HG03575 (cell line): ENCODE results near the gene ARHGEF9.
A peak's percentile ranks its signal among the peaks of the same experiment; 100 is the strongest.
"Not testable (repeated sequence)": the region's sequence is repeated elsewhere in the genome, so short reads cannot be mapped to it uniquely, and the experiment has no call there.

Experiments
- ATAC-seq: cut with Tn5 transposase; IDR thresholded peaks from one replicate; pipeline ENCODE4 v1.9.1; 2021; ENCODE audit not compliant: unreplicated experiment, insufficient number of reproducible peaks, low FRiP score; ENCODE audit errors: extremely low read depth

The ARHGEF9 gene

GRCh38 chrX:63784902-63785707 is at the start of gene ARHGEF9:
ARHGEF9 (minus strand) TSS chrX:63785214; CDS start chrX:63785145, 69 bp downstream.
- no peak for ATAC-seq

- not testable (repeated sequence) for ATAC-seq
These were observed 40.4 kb upstream of the ARHGEF9 start for GRCh38 chrX:63825446-63825845.

- ATAC-seq, result no peak
These were observed 33.1 kb upstream of the ARHGEF9 start for GRCh38 chrX:63818156-63818555.

GRCh38 chrX:63817696-63818095 is 32.7 kb upstream of the ARHGEF9 start:
- no peak for ATAC-seq

- no peak for ATAC-seq
These were observed 27.8 kb upstream of the ARHGEF9 start for GRCh38 chrX:63812823-63813222.

- ATAC-seq, result no peak
These were observed 25.7 kb upstream of the ARHGEF9 start for GRCh38 chrX:63810746-63811145.

- ATAC-seq, result no peak
These were observed 24.2 kb upstream of the ARHGEF9 start for GRCh38 chrX:63809173-63809572.

- ATAC-seq, result not testable (repeated sequence)
These were observed 10.4 kb upstream of the ARHGEF9 start for GRCh38 chrX:63795406-63795805.

GRCh38 chrX:63785708-63786040 is 660 bp upstream of the ARHGEF9 start:
- no peak for ATAC-seq

GRCh38 chrX:63784346-63784901 is 590 bp downstream of the ARHGEF9 start:
- no peak for ATAC-seq

- ATAC-seq, result no peak
These were observed 2.5 kb downstream of the ARHGEF9 start for GRCh38 chrX:63782515-63782914.

GRCh38 chrX:63768760-63769159 is 16.3 kb downstream of the ARHGEF9 start:
- ATAC-seq, result no peak

GRCh38 chrX:63765712-63766111 is 19.3 kb downstream of the ARHGEF9 start:
- ATAC-seq, result no peak

- ATAC-seq, result no peak
These were observed 20.1 kb downstream of the ARHGEF9 start for GRCh38 chrX:63764946-63765345.

GRCh38 chrX:63761639-63762038 is 23.4 kb downstream of the ARHGEF9 start:
- ATAC-seq, result peak; percentile 62

GRCh38 chrX:63758011-63758410 is 27.0 kb downstream of the ARHGEF9 start:
- ATAC-seq, result no peak

- ATAC-seq, result no peak
These were observed 29.1 kb downstream of the ARHGEF9 start for GRCh38 chrX:63755892-63756291.

GRCh38 chrX:63754860-63755579 is 30.0 kb downstream of the ARHGEF9 start:
- ATAC-seq, result peak; percentile 78

GRCh38 chrX:63754136-63754859 is 30.7 kb downstream of the ARHGEF9 start:
- ATAC-seq, result no peak
